Panc1 (cell line): ENCODE results near the gene EFNA5.

Experiments
- CTCF ChIP-seq: fragments of 450-650 bp; IDR thresholded peaks from 2 replicates; pipeline ENCODE4 v1.5.1; 2017; ENCODE audit warnings: mild to moderate bottlenecking
- POLR2AphosphoS5 ChIP-seq: IDR thresholded peaks from 2 replicates; pipeline ENCODE4 v1.6.1; 2012; ENCODE audit warnings: mild to moderate bottlenecking, low read depth, low read length, moderate library complexity
- REST ChIP-seq, 2 experiments: IDR thresholded peaks; 2 replicates each; pipeline ENCODE4 v1.6.1; 2011 to 2012; ENCODE audit warnings: low read depth in 2 of 2, control low read depth in 1 of 2, low read length in 1 of 2, mild to moderate bottlenecking in 1 of 2, moderate library complexity in 1 of 2; ENCODE audit not compliant: insufficient read depth in 1 of 2
- SIN3A ChIP-seq: IDR thresholded peaks from 2 replicates; pipeline ENCODE4 v1.6.1; 2012; ENCODE audit warnings: low read depth, mild to moderate bottlenecking, low read length, moderate library complexity, borderline replicate concordance; ENCODE audit not compliant: insufficient read depth

- TF ChIP-seq CTCF = no peak
- no peak for TF ChIP-seq POLR2AphosphoS5
- TF ChIP-seq REST (IDR thresholded peaks at IDR 0.05; ENCODE audit: insufficient read depth in 1 of 2, low read depth in 2 of 2, low read length in 1 of 2) = no peak
- no peak for TF ChIP-seq SIN3A
These were observed 41.7 kb upstream of the EFNA5 start for GRCh38 chr5:107712359-107712870.
